Smooth muscle cell (in vitro differentiated cells): Measurements from ENCODE around the gene OBSL1. TPM values are rescaled to one million over a fixed set of nuclear protein-coding genes. Genes with fewer than 3 reads are reported as not detected.

Experiments used
- DNase-seq: peaks from one replicate; lab custom pipeline; 2025; ENCODE audit not compliant: unreplicated experiment; lab: John Stamatoyannopoulos, UW
- H2AFZ ChIP-seq: fragments of 200-600 bp; sonication (generic); 2 replicates; pipeline ENCODE4 v1.6.0; 2016; ENCODE audit warnings: antibody characterized with exemption, low read depth, mild to moderate bottlenecking
- H3F3A ChIP-seq: fragments of 200-600 bp; sonication (generic); 2 replicates; pipeline ENCODE4 v1.6.0; 2017; ENCODE audit warnings: antibody characterized with exemption, low read depth
- H3K27ac ChIP-seq: fragments of 200-600 bp; sonication (generic); 2 replicates; pipeline ENCODE4 v1.5.1; 2016; ENCODE audit warnings: low read depth, mild to moderate bottlenecking
- H3K27me3 ChIP-seq: fragments of 200-600 bp; sonication (generic); 2 replicates; pipeline ENCODE4 v1.6.1; 2016; ENCODE audit warnings: low read depth, mild to moderate bottlenecking
- H3K36me3 ChIP-seq: fragments of 200-600 bp; sonication (generic); 2 replicates; pipeline ENCODE4 v1.5.1; 2016; ENCODE audit warnings: low read depth
- H3K4me1 ChIP-seq: fragments of 200-600 bp; sonication (generic); 2 replicates; pipeline ENCODE4 v1.5.1; 2016; ENCODE audit warnings: low read depth
- H3K4me2 ChIP-seq: fragments of 200-600 bp; sonication (generic); 2 replicates; pipeline ENCODE4 v1.6.0; 2016; ENCODE audit warnings: mild to moderate bottlenecking
- H3K4me3 ChIP-seq: fragments of 200-600 bp; sonication (generic); 2 replicates; pipeline ENCODE4 v1.5.1; 2016; ENCODE audit warnings: mild to moderate bottlenecking
- H3K79me2 ChIP-seq: fragments of 200-600 bp; sonication (generic); 2 replicates; pipeline ENCODE4 v1.6.0; 2016; ENCODE audit warnings: low read depth, mild to moderate bottlenecking
- H3K9ac ChIP-seq: fragments of 200-600 bp; sonication (generic); 2 replicates; pipeline ENCODE4 v1.6.0; 2016; ENCODE audit warnings: low read depth
- H3K9me3 ChIP-seq: fragments of 200-600 bp; sonication (generic); replicated peaks from 2 replicates; pipeline ENCODE4 v1.5.1; 2016; ENCODE audit warnings: low read depth
- H4K20me1 ChIP-seq: fragments of 200-600 bp; sonication (generic); 2 replicates; pipeline ENCODE4 v1.6.0; 2016; ENCODE audit warnings: low read depth
- WGBS: methylation state at CpG from one replicate; pipeline ENCODE4 v1.1.7; 2016; ENCODE audit warnings: low lambda C conversion rate; 5-methylcytosine and 5-hydroxymethylcytosine counted together
- polyA plus RNA-seq: library from polyadenylated mRNA; unstranded; fragments of >200 nt; fragmentation: Nextera tagmentation; extraction: Ambion mirVana; gene quantifications from 2 replicates; pipeline ENCODE4 v1.2.1, GENCODE V29; 2016
- total RNA-seq: library from RNA; depleted of rRNA; stranded (reverse); fragments of >200 nt; gene quantifications from 2 replicates; pipeline ENCODE4 v1.2.3, GENCODE V29; 2014
- TF ChIP-seq, protein P1 (sequence below): fragments of 200-600 bp; sonication (generic); IDR thresholded peaks from 2 replicates; pipeline ENCODE4 v1.5.1; 2017; ENCODE audit warnings: borderline replicate concordance, mild to moderate bottlenecking, antibody characterized with exemption; ENCODE audit not compliant: insufficient read depth, poor library complexity, severe bottlenecking

Gene OBSL1
- total and polyA plus RNA-seq, 2 experiments from 2014 or later, result 51.1 to 71.9 TPM

GRCh38 chr2:219581346-219581745, 10.0 kb upstream of the OBSL1 start:
- no peak overlapping the region for H3K27ac ChIP-seq
- 91% methylated on average over 2 of the region's 2 CpGs for WGBS
- no peaks in the 10 kb centered on the region for H4K20me1 ChIP-seq
- no peak for DNase-seq
- H3K4me2 ChIP-seq, result no peak overlapping the region
- no peak overlapping the region for H3K4me3 ChIP-seq
- H3K9me3 ChIP-seq, result no peaks in the 10 kb centered on the region
- no peak overlapping the region for H2AFZ ChIP-seq
- H3F3A ChIP-seq, result no peaks in the 10 kb centered on the region
- no peaks in the 10 kb centered on the region for H3K79me2 ChIP-seq
- no peaks in the 10 kb centered on the region for H3K36me3 ChIP-seq
- H3K9ac ChIP-seq, result no peak overlapping the region
- TF ChIP-seq, protein P1, sequence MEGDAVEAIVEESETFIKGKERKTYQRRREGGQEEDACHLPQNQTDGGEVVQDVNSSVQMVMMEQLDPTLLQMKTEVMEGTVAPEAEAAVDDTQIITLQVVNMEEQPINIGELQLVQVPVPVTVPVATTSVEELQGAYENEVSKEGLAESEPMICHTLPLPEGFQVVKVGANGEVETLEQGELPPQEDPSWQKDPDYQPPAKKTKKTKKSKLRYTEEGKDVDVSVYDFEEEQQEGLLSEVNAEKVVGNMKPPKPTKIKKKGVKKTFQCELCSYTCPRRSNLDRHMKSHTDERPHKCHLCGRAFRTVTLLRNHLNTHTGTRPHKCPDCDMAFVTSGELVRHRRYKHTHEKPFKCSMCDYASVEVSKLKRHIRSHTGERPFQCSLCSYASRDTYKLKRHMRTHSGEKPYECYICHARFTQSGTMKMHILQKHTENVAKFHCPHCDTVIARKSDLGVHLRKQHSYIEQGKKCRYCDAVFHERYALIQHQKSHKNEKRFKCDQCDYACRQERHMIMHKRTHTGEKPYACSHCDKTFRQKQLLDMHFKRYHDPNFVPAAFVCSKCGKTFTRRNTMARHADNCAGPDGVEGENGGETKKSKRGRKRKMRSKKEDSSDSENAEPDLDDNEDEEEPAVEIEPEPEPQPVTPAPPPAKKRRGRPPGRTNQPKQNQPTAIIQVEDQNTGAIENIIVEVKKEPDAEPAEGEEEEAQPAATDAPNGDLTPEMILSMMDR, result no peak
- H3K27me3 ChIP-seq, result no peaks in the 10 kb centered on the region
- H3K4me1 ChIP-seq, result peaks cover 22% of the 10 kb centered on the region

GRCh38 chr2:219578811-219579613, 7.7 kb upstream of the OBSL1 start:
- Histone ChIP-seq H3K9me3 (no peaks in the 10 kb centered on the region), H3K9ac (no peak overlapping the region), H3F3A (no peaks in the 10 kb centered on the region), H3K27ac (peak overlapping the region; percentile 1), H3K4me2 (no peak overlapping the region), H4K20me1 (no peaks in the 10 kb centered on the region), H3K4me1 (peaks cover 22% of the 10 kb centered on the region), H3K4me3 (no peak overlapping the region), H3K36me3 (no peaks in the 10 kb centered on the region), H3K27me3 (no peaks in the 10 kb centered on the region), H2AFZ (peak overlapping the region; percentile 5), H3K79me2 (no peaks in the 10 kb centered on the region)
- 66% methylated on average over 8 of the region's 8 CpGs for WGBS
- TF ChIP-seq, protein P1, result no peak
- no peak for DNase-seq

- DNase-seq, result no peak
- TF ChIP-seq, protein P1, result no peak
- Histone ChIP-seq H4K20me1 (no peaks in the 10 kb centered on the region), H2AFZ (peak overlapping the region; percentile 53), H3K27me3 (no peaks in the 10 kb centered on the region), H3K4me2 (peak overlapping the region; percentile 76), H3K9me3 (no peaks in the 10 kb centered on the region), H3K79me2 (no peaks in the 10 kb centered on the region), H3K9ac (no peak overlapping the region), H3K4me3 (no peak overlapping the region), H3K4me1 (peaks cover 27% of the 10 kb centered on the region), H3F3A (no peaks in the 10 kb centered on the region), H3K27ac (no peak overlapping the region), H3K36me3 (no peaks in the 10 kb centered on the region)
- 24% methylated on average over 15 of the region's 15 CpGs for WGBS
Measured at GRCh38 chr2:219576505-219577388, 5.4 kb upstream of the OBSL1 start.
